Muscle of arm (tissue), 12 donors: ENCODE measurements around the gene RPUSD2. TPM values are rescaled to one million over a fixed set of nuclear protein-coding genes. Genes with fewer than 3 reads are reported as not detected.
"Not testable (repeated sequence)": the region's sequence is repeated elsewhere in the genome, so short reads cannot be mapped to it uniquely, and the experiment has no call there.

Experiments used
- DNase-seq: peaks from one replicate; pipeline ENCODE4 v3.0.0-alpha.2; 2013
- polyA plus RNA-seq, 12 donors: library from polyadenylated mRNA; unstranded; fragments of 120-200 nt; gene quantifications; one replicate each; pipeline ENCODE4 v1.2.1, GENCODE V29; 2013; ENCODE audit not compliant: insufficient read length in 12 of 12

Gene RPUSD2
- polyA plus RNA-seq, 12 donors: 5.4 to 10.7 (median 7.4) TPM; not detected in 1

DNA sequence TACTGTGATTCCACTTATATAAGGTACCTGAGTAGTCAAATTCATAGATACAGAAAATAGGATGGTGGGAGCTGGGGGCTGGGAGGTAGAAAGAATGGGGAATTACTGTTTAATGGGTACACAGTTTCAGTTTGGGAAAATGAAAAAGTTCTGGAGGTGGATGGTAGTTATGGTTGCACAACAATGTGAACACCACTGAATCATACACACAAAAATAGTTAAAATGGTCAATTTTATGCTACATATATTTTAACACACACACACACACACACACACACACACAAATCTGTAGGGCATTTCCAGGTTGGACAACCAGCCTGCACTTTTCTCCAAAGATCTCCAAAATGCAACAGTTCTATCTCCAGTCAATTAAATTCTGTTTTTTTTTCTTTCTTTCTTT lies 5.7 kb upstream of the RPUSD2 start:
- no peak for DNase-seq

DNA sequence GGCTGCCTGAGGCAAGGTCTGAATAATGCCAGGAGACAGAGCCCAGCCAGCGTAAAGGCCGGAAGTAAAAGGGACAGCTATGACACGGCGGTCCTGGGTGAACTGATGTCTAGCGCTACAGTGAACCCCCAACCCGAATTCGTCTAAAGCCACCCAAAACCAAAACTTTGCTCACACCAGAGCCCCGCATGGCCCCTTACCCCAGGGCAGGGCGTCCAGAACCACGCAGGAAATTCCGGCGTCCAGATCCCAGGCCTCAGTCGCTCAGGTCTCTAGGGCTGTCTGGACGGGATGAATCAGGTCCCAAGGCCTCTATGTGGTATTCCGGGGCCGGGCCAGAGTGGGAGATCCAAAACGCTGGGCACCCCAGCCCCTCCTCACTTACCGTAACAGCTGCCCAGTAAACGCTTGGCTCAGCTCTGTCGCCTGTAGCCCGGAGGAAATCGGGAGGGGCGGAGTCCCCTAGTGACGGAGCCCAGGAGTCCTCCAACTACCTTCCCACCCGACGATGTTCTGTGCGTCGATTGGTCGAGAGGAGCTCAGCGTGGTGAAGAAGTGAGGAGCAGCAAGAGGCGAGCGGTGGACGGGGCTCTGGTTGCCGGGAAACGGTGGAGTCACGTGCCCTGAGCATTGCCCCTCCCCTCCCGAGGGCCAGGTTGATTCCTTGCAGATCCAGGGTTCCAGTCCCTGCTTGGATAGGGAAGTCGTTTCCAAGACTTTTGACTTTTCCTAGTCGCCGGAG lies 4.3 kb upstream of the RPUSD2 start, which contains the start of gene CCDC32:
Gene CCDC32, minus strand, starts transcription at position 452 of the 742 bp plus-strand sequence. CDS start 2,027 bp downstream, outside the sequence.
- peak; percentile 98 for DNase-seq

GRCh38 chr15:40565333-40566238 lies 3.5 kb upstream of the RPUSD2 start:
- no peak for DNase-seq

GRCh38 chr15:40567111-40567510 lies 2.0 kb upstream of the RPUSD2 start:
- DNase-seq: no peak

DNA sequence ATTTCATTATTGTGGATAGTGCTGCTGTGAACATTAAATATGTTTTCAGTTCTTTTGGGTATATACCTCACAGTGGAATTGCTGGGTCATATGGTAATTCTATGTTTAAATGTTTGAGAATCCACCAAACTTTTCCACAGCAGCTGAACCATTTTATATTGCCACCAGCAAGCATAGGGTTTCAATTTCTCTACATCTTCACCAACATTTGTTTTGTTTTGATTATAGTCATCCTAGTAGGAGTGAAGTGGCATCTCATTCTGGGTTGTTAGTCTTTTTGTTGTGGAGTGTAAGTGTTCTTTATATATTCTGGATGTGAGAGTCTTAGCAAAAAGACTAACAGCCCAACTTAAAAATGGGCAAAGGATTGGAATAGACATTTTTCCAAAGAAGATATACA lies 6.0 kb downstream of the RPUSD2 start:
- no peak for DNase-seq

DNA sequence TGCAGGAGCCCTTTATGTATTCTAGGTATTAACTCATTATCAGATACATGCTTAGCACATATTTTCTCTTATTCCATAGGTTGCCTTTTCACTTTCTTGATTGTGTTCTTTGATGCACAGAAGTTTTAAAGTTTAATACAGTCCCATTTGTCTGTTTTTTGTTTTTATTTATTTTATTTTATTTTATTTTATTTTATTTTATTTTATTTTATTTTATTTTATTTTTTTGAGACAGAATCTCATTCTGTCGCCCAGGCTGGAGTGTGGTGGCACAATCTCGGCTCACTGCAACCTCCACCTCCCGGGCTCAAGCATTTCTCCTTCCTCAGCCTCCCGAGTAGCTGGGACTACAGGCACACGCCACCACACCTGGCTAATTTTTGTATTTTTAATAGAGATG lies 7.8 kb downstream of the RPUSD2 start:
- DNase-seq: not testable (repeated sequence)

GRCh38 chr15:40578892-40579291 lies 9.8 kb downstream of the RPUSD2 start:
- DNase-seq: no peak

DNA sequence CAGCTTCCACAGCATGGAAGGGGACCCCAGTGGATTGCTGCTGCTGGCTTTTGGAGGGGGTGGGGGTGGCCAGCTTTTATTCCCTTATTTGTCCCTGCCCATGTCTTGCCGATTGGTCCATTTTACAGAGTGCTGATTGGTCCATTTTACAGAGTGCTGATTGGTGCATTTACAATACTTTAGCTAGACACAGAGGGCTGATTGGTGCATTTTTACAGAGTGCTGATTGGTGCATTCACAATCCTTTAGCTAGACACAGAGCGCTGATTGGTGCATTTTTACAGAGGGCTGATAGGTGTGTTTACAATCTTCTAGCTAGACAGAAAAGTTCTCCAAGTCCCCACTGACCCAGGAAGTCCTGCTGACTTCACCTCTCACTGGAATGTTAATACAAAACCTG lies 12.7 kb downstream of the RPUSD2 start:
- DNase-seq: not testable (repeated sequence)

DNA sequence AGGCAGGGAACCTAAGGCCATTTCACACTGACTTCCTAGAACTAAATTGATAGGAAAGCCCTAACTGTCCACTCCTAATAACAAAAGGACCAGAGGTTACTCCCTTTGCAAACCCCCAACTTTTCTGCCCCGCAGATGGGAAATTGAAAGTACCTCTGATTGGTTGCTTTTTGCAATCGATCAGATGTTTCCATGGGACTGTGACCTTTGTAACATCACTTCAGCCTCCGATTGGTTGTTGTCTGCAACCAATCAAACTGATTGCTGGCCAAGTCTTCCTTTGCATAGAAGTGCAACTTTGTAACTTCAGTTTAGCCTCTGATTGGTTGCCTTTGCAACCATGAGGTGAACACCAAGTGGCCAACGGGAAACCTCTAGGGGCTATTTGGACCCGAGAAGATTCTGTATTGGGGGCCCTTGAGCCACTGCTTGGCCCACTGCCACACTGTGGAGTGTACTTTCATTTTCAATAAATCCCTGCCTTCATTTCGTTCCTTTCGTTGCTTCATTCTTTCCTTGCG lies 13.7 kb downstream of the RPUSD2 start:
- peak; percentile 69 for DNase-seq

GRCh38 chr15:40584191-40584590 lies 15.1 kb downstream of the RPUSD2 start:
- peak; percentile 54 for DNase-seq

DNA sequence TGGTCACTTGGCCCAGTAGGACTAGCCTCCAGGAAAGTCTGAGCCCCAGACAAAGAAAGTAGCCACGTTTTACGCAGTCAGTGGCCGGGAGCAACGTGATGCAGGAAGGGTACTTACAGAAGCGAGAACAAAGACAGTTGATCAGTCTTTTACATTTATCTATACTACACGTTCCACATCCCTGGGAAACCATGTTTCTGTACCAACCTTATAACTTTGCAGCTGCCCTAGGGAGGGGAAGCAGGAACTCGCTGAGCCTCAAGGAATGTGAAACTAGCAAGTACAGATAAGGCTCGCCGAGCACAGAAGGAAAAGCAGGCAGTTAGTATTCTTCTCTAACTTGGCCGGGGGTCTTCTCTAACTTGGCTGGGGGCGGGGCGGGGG lies 21.6 kb downstream of the RPUSD2 start:
- DNase-seq: no peak

DNA sequence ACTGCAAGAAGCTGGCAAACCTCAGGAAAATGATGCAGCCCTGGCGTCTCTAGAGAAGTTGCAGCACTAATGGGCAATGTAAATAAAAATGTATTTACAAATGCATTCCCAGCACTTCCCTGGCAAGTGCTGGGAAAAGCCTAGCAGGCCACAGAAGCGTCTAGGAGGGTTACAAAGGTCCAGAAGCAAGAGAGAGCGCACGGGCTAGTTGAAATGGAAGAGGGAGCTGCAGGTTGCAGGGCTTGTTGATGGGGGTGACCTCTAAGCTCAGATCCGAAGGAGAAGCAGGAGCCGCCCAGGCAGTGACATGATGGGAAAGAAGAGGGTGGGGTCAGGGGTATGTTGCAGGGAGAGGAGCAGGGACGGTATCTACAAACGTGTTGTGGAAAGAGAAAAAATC lies 22.3 kb downstream of the RPUSD2 start:
- DNase-seq: no peak

DNA sequence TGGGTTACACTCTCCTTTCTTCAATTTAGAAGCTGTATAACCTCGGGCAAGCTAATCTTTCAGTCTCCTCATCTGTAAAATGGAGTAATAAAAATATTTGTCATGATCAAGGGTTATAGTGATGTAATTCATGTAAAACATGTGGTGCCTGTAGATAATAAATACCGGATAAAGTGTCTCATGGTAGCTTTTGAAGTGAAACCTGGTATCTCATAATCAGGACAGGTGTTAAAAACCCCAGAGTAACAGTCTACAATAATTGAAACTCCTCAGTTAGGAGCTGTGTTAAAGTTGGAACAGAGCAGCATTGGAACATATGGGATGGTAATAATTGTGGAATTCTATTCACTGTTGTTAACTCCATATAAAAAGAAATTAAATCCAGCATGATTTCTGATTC lies 24.1 kb downstream of the RPUSD2 start:
- no peak for DNase-seq

- peak; percentile 98 for DNase-seq
Measured at GRCh38 chr15:40593588-40594428, 24.7 kb downstream of the RPUSD2 start, which contains the start of gene KNL1. Gene KNL1, plus strand, starts transcription at chr15:40594249. Its CDS starts 8,683 bp downstream, at chr15:40602932.

DNA sequence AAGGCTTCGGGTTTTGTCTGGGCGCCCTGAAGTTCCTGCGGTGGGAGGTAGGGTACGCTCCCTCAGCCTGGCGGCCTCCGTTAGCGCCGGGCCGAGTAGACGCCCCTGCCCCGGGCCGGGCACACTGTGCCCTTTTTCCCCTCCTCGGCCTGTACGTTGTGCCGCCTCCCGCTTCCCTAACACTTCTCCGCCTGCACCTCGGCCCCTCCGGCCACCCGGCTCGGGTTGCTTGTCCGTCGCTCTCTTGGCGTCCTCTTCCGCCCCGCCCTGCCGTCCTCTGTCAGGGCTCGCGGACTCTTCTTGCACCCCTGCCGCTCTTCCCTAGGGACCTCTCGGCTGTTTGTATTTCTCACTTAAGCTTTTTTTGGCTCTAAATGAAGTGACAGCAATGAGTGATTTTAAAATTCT lies 25.3 kb downstream of the RPUSD2 start:
- DNase-seq: peak; percentile 64

- DNase-seq: no peak
Measured at GRCh38 chr15:40595219-40595618, 26.1 kb downstream of the RPUSD2 start.

- no peak for DNase-seq
Measured at GRCh38 chr15:40595773-40596172, 26.7 kb downstream of the RPUSD2 start.

DNA sequence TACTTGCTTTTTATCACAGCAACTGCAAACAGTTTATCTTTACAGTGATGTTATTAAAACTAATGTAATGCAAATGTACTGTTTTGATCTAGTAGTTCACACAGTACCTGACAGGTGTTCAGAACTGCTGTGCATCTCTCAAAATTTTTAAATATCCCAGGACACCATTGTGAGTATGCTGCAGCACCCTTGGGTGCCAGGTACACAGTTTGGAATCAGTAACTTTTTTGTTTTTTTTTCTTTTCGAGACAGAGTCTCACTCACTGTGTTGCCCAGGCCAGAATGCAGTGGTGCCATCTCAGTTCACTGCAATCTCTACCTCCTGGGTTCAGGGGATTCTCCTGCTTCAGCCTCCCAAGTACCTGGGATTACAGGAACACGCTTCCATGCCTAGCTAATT lies 27.9 kb downstream of the RPUSD2 start:
- no peak for DNase-seq

- DNase-seq: no peak
Measured at GRCh38 chr15:40598126-40598525, 29.0 kb downstream of the RPUSD2 start.

DNA sequence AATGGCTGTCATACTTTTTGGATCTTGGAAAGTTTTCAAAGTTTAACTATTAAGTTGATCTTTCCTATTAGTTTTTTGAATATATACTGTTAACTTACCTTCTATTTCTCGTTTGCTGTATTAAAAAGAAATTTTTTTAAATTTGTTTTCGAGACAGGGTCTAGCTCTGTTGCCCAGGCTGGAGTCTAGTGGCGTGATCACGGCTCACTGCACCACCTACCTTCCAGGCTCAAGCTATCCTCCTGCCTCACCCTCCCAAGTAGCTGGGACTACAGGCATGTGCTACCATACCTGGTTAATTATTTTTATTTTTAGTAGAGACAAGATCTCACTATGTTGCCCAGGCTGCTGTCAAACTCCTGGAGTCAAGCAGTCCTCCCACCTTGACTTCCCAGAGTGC lies 29.6 kb downstream of the RPUSD2 start:
- no peak for DNase-seq

DNA sequence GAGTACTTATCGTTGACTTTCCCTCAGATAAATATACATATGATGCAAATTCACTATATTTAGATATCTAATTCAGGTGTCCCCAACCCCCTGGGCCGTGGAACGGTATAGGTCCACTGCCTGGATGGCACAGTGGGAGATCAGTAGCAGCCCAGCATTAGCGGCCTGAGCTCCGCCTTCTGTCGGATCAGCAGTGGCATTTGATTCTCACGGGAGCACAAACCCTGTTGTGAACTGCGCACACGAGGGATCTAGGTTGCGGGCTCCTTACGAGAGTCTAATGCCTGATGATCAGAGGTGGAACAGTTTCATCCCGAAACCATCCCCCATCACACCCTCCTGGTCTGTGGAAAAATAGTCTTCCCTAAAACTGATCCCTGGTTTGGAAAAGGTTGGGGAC lies 31.9 kb downstream of the RPUSD2 start:
- no peak for DNase-seq

DNA sequence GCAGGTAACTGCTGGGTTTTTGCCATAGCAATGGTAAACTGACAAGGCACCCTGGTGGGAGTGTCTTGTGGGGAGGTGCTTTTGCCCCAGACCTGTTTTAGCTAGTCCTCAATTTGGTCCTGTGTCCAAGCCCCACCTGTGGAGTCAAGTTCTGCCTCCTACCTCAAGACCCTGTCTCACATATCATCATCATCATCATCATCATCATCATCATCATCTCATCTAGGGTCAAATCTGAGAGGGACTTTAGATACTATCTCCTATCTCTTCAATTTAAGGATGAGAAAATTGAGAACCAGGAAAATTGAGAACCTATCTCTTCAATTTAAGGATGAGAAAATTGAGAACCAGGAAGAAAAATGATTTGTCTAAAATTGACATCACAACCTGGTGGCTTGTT lies 34.8 kb downstream of the RPUSD2 start:
- DNase-seq: no peak
